Retina (tissue), 1 donor: Measurements from ENCODE around the gene GADL1.

Source experiments
- DNase-seq: peaks from one replicate; pipeline ENCODE4 v3.0.0-alpha.2; 2016

Gene GADL1

GRCh38 chr3:30753766-30754165 is 140.7 kb downstream of the GADL1 start:
- no peak for DNase-seq

DNA sequence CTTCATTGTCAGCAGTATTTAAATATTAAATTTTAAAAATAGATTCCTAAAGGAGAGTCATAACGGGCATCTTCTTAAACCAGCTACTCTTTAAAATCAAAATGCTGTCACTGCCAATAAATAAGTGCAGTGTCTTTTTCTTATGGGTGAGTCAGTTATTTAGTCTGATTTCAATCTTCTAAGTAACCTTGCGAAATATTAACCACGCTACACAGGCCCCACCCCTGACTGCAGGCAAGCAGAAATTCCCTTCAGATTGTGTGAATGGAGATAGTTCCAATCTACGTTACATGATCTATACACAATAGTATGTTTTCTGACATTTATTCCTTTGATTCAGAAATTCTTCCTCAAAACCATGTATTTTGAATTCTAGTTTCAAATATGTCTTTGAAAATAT is 141.5 kb downstream of the GADL1 start:
- no peak for DNase-seq

GRCh38 chr3:30752491-30752890 is 142.0 kb downstream of the GADL1 start:
- DNase-seq = no peak

DNA sequence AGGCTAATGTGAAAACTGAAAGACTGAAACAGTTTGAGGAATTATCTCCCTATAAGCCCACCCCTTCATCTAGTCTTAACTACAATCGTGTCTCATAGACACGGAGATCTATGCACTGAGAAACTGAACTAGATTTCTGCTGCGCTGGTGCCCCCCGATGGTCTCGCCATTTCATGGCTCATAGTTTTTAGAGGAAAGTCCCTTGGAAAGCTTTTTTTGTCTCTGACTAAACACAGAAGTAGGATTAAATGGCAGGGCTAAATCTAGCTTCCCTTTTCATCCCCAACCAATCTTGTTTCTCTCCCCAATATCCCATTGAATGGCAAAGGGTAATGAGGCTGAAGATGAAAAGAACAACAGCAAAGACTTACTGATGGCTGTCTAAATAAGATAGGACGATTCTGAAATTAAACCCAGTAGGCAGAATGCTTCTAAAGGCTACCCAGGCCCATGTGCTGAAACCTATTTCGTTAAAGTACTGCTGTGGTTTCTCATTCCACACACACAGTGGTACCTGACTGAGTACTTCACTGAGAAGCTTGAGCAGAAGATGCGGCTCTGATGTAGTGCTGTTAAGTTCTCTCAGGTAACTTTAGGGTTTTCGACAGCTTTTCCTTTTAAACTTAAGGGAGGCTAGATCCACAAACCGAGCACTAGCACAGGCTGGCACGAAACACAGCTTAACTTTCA is 142.7 kb downstream of the GADL1 start:
- no peak for DNase-seq

DNA sequence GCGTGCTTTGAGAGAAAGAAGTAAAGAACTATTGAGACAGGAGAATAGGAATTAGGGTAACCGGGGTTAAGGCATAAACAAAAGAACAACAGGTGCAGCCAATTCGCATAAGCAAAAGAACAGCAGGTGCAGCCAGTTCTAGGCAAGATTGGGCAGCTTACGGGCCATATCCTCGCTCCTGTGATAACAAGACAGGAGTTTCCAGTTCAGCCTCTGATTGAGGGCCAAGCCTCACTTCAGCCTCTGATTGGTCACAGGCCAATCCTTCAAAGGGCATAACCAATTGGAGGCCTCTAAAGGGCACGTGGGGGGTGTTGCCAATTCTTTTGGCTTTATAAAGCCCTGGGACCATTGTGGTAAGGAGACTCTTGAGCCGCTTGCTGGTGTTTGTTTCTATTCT is 143.5 kb downstream of the GADL1 start:
- no peak for DNase-seq

GRCh38 chr3:30749230-30749629 is 145.2 kb downstream of the GADL1 start:
- no peak for DNase-seq

DNA sequence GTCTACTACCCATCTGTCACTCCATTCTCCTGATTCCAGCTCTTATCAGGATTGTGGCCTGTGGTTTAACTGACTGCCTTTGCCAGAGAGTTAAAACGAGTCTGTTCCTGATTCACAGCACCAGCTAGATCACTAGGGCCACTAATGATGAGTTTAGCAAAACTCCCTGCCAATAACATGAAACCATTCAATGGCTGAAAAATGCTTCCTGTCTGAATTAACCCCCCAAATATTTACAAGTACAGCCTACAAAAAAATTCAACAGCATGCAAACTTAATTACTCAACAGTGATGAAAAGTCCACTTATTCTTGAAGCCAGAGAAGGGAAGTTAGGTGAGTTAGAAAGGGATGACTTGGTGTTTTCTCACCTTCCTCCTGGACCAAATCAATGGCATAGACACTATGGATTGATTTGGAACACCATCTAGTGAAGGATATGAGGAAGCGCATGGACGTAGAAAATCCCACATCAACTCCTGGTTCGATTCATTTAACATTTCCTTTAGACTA is 146.6 kb downstream of the GADL1 start:
- no peak for DNase-seq

- no peak for DNase-seq
Measured at GRCh38 chr3:30743641-30744317, 150.7 kb downstream of the GADL1 start.

DNA sequence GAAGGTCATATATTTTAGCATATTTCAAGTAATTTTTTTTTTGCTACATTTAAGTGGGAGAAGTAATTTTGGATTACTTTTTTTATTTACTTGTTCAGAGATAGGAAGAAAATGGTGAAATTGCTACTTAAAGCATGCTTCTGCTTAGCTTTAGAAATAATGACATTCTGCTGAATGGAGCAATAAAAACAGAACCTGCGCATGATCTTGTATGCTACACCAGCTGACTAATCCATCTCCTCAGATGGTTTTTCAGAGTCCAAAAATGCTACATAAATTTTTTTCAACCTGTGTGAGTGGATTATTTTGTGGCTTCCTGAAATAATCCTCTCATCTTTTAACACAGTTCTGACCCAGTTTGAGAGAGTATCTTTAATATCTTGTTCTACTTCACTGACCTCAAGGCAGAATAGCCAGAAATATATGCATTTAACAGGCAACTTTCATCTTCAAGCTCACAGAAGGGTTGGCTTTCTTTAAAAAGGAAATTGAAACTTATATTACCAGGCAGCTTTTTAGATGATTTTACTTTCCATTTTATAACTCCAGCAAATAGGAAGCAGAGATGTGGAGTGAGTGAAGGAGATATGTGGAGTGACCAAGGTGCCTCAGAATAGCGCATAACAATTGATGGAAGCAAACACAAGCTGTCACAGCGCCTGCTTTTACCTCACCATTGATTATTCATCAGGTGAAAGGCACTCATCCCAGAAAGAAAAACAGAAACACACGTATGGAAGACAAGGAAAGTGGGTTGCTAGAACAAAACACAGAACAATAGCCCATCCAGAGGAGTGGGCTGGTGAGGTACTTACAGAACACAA is 151.5 kb downstream of the GADL1 start:
- no peak for DNase-seq

GRCh38 chr3:30741889-30742288 is 152.6 kb downstream of the GADL1 start:
- DNase-seq = no peak

DNA sequence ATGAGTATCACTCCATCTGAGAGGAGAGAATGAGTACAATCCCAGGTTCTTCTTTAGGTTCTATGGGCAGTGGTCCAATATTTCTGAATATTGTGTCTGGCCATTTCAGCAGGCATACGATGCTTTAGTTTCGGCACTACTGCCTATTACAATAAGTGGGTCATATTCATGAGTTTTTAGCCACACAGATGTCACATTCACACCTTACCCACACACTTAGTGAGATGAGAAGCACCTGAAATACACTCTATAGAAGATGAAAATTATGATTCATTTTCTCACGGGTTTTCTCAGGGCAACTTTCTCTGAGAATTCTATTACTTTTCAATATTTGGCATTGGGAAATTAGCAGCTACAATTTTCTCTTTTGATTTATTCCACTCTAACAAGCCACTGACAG is 155.9 kb downstream of the GADL1 start:
- DNase-seq = no peak

DNA sequence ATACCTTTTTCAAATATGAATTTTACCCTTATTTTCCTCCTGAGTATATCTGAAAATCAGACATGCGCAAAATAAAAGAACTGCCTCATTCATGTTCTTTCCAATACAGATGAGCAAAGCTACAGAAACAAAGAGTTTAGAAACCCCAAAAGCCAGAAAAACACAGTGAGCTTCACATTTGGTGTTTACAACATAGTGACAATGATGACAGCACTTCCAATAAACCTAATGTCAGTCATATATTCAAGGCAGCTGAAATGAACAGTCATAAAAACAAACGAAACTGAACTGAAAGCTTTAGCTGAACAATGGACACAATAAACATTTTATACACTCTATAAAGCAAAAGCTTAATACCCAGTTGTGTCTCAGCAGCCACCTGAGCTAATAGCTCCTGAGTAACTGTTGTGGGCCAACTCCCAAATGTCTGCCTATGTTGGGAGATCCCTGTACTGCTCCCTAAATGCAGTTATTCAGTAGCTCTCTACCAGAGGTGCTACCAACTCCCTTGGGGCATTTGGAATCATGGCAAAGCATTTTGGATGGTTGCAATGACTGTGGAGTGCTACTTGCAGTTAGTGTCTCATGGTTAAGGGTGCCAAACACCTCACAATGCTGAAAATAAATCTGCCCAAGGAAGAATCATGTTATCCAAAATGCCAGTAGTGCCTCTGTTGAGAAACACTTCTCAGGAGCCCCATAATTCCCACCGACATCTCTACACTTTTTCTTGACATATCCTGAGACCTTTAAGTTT is 156.5 kb downstream of the GADL1 start:
- no peak for DNase-seq

DNA sequence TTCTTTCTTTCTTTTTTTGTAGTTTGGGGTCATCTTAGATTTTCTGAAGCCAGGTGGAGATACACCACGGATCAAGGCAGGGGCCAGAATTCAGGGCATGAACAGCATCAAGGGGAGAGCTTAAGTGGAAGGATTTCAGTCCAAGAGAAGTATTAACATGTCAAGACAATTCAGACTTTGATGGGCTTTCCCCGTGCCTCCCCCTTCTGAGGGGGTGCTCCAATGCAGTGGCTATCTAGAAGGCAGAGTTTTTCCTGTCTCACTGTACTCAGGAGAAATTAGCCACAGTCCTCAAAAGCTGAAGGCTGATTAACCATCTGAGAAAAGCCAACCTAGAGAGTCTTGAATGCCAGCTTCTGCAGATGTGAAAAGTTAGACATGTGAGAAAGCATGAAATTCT is 160.8 kb downstream of the GADL1 start:
- no peak for DNase-seq

- DNase-seq = no peak
Measured at GRCh38 chr3:30733209-30733608, 161.3 kb downstream of the GADL1 start.

- no peak for DNase-seq
Measured at GRCh38 chr3:30730967-30731366, 163.5 kb downstream of the GADL1 start.

DNA sequence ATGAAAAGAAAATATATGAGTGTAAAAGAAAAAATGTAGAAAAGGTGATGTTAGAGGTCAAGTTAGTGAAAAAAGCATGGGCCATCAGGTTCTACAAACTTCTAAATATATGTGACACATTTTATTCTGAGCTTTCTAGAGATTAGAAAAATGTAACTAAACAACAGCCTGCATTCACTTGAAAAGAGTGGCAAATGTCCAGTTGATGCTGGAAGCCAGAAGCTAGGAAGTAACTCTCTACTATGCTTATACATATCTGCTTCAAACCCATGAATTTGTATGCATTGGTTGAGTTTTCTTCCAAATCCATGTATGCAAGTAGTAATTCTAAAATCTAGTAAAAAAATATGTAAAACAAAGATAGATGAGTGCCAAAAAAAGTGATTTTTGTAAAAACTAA is 164.5 kb downstream of the GADL1 start:
- no peak for DNase-seq

- DNase-seq = no peak
Measured at GRCh38 chr3:30729512-30729911, 164.9 kb downstream of the GADL1 start.

GRCh38 chr3:30728143-30728542 is 166.3 kb downstream of the GADL1 start:
- no peak for DNase-seq

- no peak for DNase-seq
Measured at GRCh38 chr3:30724863-30725262, 169.6 kb downstream of the GADL1 start.

DNA sequence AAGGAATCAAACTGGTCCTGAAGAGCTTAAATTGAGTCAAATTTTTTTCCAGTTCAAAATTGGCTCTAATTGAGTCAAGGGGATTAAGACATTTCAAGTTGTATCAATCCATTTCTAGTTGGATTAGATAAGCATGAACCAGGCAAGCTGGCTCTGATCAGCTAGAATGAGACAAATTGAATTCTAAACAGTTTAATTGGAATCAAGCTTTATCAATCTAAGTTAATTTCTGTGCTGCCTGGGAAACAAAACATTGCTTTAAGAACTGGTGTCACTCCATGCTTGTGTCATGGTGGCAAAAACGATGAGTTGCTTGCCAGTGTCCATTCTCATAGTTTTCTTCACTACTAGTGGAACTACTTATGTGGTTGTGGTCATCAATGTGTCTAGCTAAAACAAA is 171.2 kb downstream of the GADL1 start:
- DNase-seq = no peak

DNA sequence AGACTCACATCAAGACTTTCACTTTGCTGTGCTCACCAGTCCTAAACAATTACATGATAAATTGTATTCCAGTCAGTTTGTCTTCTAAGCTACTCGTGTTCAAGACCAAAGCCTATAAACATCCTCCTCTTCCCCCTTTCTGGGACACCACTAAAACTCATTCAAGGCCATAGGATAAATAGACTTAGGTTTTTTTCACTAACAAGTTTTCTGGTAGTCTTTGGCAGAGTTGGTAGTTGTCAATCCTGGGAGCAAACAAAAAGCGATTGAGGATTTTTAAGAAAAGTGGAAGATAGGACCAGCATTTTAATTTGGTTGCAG is 173.2 kb downstream of the GADL1 start:
- no peak for DNase-seq

GRCh38 chr3:30720586-30721313 is 173.7 kb downstream of the GADL1 start:
- no peak for DNase-seq
